ENCODE measurements around the gene CFAP65.
A peak's percentile ranks its signal among the peaks of the same experiment; 100 is the strongest.

Gene CFAP65

DNA sequence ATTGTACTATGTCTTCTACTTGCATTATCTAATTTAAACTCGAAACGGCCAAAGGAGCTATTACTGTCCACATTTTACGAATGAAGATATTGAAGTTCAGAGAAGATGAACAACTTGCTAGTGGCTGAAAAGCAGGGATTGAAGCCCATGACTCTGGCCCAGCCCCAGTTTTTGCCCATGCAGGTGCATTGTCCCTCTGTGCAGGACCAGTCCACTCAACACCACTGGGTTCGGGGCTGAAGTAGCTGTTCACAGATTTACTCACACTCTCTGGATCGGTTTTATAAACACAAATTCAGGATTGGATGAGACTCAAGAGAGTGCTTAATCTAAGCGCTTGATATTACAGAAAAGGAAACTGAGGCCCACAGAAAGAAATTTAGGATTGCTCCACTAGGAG lies 20.8 kb upstream of the CFAP65 start:
- no peak for DNase-seq (ENCODE audit: low spot score)
- in situ Hi-C loops (cut with MboI; ENCODE audit: low sequenced_read_pairs, unreplicated experiment) = no loop called here
- TF ChIP-seq, protein P1, sequence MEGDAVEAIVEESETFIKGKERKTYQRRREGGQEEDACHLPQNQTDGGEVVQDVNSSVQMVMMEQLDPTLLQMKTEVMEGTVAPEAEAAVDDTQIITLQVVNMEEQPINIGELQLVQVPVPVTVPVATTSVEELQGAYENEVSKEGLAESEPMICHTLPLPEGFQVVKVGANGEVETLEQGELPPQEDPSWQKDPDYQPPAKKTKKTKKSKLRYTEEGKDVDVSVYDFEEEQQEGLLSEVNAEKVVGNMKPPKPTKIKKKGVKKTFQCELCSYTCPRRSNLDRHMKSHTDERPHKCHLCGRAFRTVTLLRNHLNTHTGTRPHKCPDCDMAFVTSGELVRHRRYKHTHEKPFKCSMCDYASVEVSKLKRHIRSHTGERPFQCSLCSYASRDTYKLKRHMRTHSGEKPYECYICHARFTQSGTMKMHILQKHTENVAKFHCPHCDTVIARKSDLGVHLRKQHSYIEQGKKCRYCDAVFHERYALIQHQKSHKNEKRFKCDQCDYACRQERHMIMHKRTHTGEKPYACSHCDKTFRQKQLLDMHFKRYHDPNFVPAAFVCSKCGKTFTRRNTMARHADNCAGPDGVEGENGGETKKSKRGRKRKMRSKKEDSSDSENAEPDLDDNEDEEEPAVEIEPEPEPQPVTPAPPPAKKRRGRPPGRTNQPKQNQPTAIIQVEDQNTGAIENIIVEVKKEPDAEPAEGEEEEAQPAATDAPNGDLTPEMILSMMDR (IDR thresholded peaks at IDR 0.05; ENCODE audit: borderline replicate concordance, control extremely low read depth, extremely low read depth, insufficient read depth, missing control alignments) = no peak

DNA sequence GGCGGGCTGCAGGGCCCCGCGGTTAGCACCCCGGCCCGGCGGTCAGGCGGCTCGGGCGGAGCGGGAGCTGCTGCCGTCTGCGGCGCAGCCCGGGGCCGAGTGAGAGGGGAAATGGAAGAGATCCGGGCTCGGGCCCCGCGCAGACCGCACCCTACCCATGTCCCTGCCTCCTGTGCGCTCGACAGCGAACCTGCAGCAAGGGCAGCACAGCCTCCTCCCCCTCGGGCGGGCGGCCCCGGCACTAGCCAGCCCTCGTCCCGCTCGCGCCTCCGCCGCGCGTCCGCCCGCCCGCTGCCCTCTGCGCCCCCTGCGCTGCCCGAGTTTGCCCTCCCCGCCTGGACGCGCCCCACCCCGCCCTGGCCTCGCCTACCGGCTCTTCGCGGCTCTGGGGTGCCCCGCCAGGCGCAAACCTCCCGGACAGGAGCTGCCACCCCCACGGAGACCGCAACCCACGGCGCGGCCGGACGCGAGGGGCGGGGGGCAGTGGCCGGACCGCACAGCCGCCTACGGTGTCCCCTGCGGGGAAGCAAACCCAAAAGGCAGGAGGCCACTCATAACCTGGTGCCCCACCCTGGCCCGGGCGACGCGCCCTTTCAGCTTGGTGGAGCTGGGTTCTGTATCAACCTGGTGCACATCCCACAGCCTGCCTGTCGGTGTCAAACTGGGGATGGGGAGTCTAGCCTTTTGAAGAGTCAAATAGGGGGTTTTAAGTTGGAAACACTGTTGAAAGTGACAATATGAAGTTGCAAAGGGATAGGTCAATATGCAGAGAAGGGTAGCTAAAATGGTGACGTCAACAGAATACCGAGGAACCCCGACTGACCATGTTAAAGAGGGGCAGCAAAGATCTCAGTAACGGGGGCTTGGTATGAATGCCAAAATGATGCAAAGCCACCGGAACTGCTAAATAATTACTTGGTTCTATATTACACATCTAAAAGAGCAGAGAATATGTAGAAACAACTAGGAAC lies 19.8 kb upstream of the CFAP65 start, which contains the start of gene IHH:
Gene IHH, minus strand, starts transcription at position 101 of the 971 bp plus-strand sequence. CDS start 454 bp downstream, outside the sequence.
- in situ Hi-C loops (cut with MboI; ENCODE audit: low sequenced_read_pairs, unreplicated experiment) = no loop called here
- peak; percentile 48 for DNase-seq (ENCODE audit: low spot score)
- TF ChIP-seq, protein P1 (IDR thresholded peaks at IDR 0.05; ENCODE audit: borderline replicate concordance, control extremely low read depth, extremely low read depth, insufficient read depth, missing control alignments) = no peak

DNA sequence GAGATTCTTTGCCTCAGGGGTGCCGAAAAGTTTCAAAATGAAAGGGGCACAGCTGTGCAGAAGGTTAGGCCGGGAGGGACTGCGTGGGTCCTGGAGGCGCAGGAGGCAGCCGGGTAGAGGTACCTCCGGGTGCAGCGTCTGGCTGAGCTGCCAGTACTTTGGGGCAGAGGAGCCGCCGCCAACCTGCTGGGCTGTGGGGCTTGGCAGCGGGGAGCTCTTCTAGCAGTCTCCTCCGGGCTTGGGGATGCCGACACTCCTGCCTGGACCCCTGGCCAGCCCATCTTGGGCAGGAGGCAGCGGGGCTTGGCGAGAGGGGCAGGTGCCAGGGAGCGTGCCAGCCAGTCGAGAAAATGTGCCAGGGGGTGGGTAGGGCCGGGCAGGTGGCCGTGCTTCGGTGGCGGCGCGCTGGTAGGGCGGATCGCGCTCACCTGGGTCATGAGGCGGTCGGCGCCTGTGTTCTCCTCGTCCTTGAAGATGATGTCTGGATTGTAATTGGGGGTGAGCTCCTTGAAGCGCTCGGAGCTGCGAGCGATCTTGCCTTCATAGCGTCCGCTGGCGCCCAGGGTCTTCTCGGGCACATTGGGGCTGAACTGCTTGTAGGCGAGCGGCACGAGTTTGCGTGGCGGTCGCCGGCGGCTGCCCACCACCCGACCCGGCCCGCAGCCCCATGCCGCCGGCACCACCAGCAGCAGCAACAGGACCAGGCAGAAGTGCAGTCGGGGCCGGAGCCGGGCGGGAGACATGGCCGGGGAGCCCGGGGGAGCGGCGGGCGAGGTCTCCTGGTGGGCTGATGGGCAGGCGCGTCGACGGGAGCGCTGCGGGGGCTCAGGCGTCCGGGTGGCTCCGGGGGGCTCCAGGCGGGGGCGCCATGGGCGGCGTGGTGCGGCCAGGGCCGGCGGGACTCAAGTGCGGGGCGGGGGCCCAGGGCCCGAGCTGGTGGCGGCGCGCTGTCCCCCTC lies 18.7 kb upstream of the CFAP65 start:
- TF ChIP-seq, protein P1 (IDR thresholded peaks at IDR 0.05; ENCODE audit: borderline replicate concordance, control extremely low read depth, extremely low read depth, insufficient read depth, missing control alignments) = no peak
- DNase-seq (ENCODE audit: low spot score) = no peak
- in situ Hi-C loops (cut with MboI; ENCODE audit: low sequenced_read_pairs, unreplicated experiment) = no loop called here

DNA sequence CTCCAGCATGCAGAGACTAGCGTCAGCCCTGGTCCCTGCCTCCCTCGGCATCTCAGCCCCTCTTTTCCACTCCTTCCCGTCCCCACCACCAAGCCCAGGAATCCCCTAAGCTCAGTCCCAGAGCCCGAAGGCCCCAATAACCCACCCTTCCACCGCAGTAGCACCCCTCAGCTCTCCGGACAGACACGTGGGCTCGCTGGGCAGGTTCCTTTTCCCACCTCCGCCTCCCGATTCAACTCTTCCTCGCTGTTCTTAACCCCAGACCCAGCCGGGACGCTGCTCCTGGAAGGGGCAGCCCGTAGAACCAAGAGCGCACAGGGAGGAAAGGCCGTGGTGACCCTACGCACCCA lies 18.0 kb upstream of the CFAP65 start:
- peak; percentile 40 for DNase-seq (ENCODE audit: low spot score)
- in situ Hi-C loops (cut with MboI; ENCODE audit: low sequenced_read_pairs, unreplicated experiment) = no loop called here
- TF ChIP-seq, protein P1 (IDR thresholded peaks at IDR 0.05; ENCODE audit: borderline replicate concordance, control extremely low read depth, extremely low read depth, insufficient read depth, missing control alignments) = no peak

DNA sequence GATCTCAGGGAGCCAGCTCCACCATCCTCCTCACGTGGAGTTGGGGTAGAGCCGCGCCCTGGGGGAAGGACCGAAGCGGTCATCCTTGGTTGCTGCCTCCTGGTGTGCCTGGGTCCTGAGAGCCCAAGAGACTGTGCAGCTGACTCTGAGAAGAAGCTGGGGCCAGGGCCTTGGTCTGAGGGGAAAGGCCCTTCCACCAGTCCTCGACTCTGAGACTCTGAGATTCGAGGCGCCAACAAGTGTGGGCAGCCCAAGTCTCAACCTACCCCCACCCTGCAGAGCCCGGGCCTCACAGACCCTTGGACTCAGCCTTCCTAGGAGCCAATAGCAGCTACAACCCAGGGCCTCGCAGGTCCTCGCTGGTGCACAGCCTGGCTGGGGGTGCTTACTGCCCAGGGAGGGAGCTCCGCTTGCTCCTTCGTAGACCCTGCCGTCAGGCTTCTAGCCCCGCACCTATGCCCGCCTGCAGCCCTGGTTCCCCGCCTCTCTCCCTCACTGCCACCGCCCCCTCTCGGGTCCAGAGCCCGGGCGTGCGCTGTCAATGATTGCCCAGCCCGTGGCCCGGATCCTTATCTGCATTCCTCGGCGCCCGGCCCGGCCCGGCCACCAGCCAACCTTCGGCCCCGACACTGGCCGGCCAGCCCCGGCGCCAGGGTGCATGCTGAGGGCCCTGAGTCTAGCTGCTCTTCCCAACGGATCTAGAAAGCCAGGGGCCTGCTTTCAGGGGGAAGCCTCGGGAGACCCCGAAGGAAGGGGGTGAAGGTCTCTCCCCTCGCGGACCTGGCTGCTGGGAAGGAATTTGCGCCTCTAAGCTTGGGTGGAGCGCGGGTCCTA lies 17.4 kb upstream of the CFAP65 start:
- in situ Hi-C loops (cut with MboI; ENCODE audit: low sequenced_read_pairs, unreplicated experiment) = no loop called here
- DNase-seq (ENCODE audit: low spot score) = peak; percentile 47
- TF ChIP-seq, protein P1 (IDR thresholded peaks at IDR 0.05; ENCODE audit: borderline replicate concordance, control extremely low read depth, extremely low read depth, insufficient read depth, missing control alignments) = no peak

Measured in GM13976 (cell line).